Stimulated activated CD8-positive, alpha-beta memory T cell treated with anti-CD3 and anti-CD28 coated beads, Interleukin-7, amount 100 ng/mL, for 48 hours (primary cell): Measurements from ENCODE around the gene TAF1D.
"Not testable (repeated sequence)": the region's sequence is repeated elsewhere in the genome, so short reads cannot be mapped to it uniquely, and the experiment has no call there.

Source experiments
- DNase-seq, 2 donors: peaks; one replicate each; pipeline ENCODE4 v3.0.0-alpha.2; 2020; ENCODE audit warnings: low read depth in 1 of 2; ENCODE audit errors: extremely low read depth in 1 of 2

The TAF1D gene, protein sequence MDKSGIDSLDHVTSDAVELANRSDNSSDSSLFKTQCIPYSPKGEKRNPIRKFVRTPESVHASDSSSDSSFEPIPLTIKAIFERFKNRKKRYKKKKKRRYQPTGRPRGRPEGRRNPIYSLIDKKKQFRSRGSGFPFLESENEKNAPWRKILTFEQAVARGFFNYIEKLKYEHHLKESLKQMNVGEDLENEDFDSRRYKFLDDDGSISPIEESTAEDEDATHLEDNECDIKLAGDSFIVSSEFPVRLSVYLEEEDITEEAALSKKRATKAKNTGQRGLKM

DNA sequence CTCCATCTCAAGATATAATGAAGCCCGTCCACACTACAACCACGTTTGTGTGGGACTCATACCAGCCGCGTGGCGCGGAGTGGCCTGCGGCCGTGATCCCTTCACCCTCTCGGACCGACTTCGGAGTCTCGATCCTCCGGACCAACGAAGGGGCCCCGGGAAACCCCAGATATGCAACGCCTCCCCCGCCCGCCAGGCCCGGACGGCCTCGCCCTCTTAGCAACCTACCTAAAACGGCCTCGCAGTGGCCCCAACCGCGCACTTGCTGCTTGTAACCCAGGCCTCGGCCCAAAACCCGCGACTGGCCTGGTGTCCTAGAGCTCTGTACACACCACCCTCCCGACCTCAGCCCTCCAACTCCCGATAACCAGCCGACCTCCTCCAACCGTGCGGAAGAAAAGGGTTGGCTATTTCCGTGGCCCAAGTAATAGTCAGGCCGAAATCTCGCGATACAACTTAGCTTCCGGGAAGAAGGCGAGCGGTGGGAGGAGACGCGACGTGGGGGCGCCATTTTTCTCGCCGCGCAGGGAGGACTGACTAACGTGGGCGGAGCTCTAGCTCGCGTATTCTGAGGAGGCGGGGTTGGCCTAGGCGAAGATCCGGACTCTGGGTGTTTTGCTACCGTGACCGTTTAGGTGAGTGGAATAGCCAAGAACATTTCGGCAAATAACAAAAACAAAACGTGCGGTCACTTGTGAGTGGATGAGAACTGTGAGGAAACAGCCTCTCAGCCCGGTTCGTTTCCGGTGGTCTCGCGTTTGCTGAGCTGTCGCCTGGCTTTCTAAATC is at the start of gene TAF1D, which contains the start of gene C11orf54:
TSS of gene TAF1D (minus strand) at position 402 of the 788 bp plus-strand sequence. CDS start 2,191 bp downstream, outside the sequence.
TSS of gene C11orf54 (plus strand) at position 579 of the 788 bp plus-strand sequence. CDS start 5,722 bp downstream, outside the sequence.
- DNase-seq = peak; percentile 86 to 94

DNA sequence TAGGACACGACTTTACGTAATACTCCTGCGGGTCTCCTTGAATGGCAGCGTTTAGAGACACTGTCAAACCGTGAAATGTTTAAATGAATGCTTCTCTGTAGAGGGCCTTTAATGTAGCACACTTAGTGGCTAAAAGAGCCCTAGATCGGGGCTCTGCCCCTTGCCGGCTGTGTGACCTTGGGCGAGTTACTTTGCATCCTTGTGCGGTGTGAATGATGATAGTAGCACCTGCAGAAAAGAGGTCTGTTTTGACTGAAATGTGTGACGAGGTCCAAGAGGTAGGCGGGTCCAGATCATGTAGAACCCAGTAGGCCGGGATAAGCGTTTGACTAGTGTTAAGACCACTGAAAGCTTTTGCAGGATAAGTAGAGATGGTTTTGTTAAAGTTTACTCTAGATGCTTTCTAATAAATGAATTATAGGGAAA is 43.7 kb upstream of the TAF1D start:
- peak in 1 of 2 donors; percentile 6 for DNase-seq

DNA sequence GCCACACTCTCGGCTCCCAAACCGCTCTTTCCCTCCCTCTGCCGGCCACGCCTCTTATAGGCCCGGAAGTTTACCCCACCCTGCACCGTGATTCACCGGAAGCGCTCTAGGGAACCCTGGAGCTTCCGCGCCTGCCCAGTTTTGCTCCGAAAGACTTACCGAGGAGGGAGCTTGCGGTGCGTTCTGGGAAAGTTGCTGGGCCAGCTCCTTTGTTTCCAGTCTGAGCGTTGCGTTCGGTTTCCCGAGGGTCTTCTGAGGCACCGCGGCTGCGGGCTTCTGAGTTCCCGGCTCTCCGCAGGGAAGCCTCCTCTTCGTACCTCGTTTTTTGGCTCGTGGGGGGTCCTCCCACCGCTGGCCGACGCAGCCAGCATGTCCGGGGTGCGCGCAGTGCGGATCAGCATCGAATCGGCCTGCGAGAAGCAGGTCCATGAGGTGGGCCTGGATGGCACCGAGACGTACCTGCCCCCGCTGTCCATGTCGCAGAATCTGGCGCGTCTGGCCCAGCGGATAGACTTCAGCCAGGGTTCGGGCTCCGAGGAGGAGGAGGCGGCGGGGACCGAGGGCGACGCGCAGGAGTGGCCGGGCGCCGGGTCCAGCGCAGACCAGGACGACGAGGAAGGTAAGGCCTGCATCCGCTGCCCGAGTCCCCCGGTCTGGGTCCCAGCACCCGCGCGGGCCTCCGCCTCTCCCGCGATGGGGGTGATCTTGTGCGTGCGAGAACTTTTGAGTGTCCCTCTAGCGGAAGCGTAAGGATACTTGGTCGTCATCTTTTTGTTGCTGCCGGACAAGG is 43.0 kb upstream of the TAF1D start, which contains the start of gene MED17:
TSS of gene MED17 (plus strand) at position 138 of the 790 bp plus-strand sequence. CDS start at position 370, 232 bp downstream.
- DNase-seq = peak; percentile 73 to 87

DNA sequence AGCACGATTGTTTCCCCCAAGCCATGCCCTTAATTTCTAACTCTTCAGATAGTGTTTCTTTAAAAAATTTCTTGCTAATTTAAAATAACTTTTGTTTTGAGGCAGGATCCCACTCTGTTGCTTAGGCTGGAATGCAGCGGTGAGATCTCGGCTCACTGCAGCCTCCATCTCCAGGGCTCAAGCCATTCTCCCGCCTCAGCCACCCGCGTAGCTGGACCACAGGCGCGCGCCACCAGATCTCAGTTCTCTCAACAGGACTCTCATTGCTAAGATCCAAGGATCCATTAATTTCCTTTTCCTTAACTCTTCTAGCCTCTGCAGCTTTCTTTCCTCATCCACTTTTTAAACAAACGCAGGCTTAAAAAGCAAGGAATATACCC is 42.5 kb upstream of the TAF1D start:
- no peak for DNase-seq

DNA sequence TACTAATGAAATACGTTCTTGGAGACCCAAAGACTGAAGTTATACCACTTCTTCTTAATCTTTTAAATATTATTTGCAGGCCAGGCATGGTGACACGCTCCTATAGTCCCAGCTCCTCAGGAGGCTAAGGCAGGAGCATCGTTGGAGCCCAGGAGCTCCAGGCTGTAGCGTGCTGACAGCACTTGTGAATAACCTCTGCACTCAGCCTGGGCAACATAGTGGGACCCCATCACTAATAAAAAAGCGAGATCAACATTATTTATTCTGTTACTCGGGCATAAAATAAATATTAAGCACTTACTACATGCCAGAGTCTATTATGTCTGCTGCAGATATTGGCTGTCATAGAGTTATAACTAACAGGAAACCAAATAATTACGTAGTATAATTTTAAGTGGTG is 42.1 kb upstream of the TAF1D start:
- DNase-seq = no peak

DNA sequence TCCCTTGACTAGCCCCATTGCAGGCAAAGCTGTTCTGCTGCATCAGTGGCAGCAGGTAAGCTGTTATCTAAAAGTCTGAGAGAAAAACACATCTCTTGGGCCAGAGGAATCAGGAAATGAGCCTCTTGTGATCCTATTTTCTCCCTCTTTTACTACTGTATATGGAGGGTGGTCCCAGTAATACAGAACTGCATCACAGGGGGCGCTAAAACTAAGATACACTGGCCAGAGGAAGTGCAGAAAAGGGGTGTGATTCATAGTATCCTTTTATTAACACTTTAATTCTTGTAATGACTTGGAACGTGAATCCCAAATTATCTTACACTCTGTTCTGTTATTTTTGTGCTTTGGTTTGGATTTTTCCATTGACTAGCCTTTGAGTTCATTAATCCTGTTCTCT is 34.0 kb upstream of the TAF1D start:
- DNase-seq = peak in 1 of 2 donors; percentile 5

DNA sequence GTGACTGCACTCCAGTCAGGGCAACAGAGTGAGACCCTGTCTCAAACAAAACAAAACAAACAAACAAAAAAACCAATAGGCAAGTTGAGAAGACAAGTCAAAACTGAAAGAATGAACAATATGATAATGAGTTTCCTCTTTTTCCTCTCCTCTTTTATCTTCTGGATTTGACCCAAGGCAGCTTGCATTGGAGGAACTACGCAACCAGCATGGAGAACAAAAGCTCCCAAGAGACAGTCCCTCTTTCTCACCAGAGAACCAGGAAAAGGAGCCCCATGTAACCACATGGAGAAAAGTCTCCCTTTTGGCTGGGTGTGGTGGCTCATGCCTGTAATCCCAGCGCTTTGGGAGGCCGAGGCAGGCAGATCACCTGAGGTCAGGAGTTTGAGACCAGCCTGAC is 33.3 kb upstream of the TAF1D start:
- DNase-seq = not testable (repeated sequence)

DNA sequence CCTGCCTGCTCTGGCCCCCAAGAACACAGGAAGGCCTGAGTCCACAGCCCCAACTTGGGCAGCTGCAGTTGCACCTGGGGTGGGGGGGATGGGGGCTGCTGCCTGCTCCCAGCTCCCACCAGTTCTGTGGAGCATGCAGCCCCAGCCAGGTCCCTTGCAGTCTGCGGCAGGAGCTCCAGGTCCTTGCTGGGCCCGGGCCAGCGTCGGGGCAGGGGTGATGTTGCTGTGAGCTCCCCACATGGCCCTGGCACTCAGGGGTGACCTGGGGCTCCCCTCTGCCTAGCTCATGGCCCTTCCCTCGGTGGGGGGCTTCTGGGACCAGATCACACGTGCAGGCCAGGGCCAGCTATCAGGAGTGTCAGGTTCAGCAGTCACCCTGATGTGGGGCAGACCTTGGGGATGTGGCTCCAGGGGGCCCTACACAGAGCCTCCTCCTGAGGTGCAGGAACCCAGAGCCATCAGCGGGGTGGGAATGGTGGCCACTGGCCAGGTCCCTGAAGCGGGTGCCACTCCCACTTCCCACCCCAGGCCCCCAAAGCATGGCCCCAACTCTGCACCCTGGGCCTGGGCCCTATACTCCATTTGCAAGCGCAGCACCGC is 32.4 kb upstream of the TAF1D start:
- DNase-seq = no peak

DNA sequence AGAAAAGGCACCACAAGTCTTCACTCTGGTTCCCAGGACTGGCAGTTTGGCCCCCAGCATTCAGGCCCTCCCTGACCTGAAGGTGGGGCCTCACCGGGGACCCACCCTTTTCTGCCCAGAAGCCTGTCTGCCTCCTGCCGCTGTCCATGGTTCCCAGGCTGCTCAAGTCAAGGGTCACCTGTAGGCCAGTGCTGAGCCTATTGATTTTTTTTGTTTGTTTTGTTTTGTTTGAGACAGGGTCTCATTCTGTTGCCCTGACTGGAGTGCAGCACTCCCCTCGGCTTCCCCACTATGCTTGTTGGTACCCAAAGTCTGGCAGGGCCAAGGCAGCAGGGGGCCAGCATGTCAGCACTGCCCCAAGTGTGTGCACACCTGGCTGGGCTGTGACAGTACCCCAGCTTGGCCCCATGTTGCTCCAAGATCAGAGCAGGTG is 31.8 kb upstream of the TAF1D start:
- DNase-seq = no peak

DNA sequence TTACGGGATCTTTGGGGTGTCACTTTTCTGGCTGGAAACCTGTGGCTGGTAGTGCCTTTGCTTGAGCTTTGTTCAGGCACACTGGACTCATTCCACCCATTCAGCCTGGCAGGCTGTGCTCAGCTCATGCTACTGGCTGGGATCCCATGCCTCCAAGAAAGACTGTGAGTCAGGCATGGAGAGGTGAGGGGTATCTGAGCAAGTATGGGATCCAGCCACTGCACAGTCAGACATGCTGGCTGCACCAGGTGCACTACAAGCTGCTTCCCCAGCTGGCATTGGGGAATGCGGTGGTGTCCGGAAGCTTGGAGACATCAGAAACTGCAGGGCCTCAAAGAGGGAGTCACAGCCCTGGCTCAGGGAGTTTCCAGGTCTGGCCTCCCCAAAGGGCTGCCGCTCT is 30.8 kb upstream of the TAF1D start:
- DNase-seq = no peak

DNA sequence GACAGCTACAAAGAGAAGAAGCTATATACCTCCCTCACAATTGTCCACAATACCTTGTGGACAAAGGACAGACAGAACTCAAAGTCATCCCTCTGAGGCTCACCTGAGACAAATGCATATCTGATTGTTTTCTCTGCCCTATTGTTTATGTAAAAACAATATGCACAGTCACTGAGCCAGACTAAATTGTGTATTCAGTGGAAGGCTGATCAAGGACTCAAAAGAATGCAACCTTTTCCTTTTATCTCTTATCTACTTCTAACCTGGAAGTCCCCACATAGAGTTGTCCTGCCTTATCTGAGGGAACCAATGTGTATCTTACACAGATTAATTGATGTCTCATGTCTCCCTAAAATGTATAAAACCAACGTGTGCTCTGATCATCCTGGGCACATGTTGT is 28.9 kb upstream of the TAF1D start:
- no peak for DNase-seq

DNA sequence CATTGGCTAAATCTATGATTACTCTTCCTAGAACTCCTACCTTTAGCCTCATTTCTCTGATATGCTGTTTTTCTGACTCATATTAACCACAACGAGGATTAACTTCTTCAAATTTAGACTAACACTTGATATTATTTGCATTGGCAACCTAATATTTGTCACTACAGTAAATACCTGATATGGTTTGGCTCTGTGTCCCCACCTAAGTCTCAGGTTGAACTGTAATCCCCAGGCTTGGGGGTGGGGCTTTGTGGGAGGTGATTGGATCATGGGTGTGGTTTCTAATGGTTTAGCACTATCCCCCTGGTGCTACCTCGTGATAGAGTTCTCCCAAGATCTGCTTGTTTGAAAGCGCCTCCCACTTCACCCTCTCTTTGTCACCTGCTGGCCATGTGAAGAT is 25.7 kb upstream of the TAF1D start:
- DNase-seq = no peak

DNA sequence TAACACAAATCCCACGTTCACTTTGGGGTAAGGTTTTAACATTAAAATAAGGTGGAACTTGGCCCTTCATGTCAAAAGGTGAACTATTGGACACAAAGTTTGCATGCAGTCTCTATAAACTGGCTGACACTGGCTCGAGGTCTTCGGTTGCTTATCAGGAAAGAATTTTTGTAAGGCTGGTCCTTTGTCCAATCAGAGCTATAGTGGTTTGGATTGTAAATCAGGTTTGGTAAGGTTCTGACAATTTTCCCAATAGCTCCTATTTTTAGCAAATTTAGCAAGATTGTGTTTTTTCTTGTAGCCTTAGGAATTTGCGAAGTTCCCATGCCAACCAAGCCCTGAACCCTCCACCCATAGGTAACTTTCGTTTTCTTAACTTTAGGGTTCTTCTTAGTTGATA is 25.2 kb upstream of the TAF1D start:
- DNase-seq = no peak

DNA sequence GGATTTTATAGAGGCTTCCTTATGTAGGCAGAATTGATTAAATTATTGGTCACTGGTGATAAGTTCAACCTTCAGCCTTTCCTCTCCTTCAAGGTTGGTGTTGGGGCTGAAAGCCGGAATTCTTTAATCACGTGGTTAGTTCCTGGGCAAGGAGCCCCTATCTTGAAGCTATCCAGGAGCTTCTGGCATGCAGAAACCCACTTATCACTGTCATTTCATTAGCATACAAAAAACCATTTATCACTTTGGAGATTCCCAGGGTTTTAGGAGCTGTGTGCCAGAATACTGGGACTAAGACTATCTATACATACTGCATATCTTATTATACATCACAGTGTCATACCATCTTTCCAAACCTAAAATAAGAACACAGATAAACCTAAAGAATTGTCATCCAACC is 24.3 kb upstream of the TAF1D start:
- DNase-seq = no peak

DNA sequence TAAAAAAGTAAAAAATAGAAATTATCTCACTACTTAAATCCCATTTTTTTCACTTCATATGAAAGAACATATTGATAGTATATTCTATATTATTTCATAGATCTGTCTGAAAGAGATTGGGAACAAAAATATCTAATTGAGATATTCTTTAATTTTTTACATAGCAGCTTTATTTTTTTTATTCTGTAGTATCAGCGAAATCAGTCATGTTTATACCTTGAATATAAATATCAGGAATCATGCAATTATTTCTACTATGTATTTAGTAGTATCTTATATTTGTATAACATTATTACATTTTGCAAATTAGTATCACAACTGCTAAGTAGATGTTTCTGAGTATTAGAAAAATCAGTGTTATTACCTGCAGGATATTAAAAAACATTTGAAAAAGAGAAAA is 20.6 kb upstream of the TAF1D start:
- no peak for DNase-seq

DNA sequence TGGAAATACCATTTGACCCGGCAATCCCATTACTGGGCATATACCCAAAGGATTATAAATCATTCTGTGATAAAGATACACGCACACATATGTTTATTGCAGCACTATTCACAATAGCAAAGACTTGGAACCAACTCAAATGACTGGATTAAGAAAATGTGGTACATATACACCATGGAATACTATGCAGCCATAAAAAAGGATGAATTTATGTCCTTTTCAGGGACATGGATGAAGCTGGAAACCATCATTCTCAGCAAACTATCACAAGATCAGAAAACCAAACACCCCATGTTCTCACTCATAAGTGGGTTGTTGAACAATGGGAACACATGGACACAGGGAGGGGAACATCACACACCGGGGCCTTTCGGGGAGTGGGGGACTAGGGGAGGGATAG is 17.8 kb upstream of the TAF1D start:
- DNase-seq = not testable (repeated sequence)

DNA sequence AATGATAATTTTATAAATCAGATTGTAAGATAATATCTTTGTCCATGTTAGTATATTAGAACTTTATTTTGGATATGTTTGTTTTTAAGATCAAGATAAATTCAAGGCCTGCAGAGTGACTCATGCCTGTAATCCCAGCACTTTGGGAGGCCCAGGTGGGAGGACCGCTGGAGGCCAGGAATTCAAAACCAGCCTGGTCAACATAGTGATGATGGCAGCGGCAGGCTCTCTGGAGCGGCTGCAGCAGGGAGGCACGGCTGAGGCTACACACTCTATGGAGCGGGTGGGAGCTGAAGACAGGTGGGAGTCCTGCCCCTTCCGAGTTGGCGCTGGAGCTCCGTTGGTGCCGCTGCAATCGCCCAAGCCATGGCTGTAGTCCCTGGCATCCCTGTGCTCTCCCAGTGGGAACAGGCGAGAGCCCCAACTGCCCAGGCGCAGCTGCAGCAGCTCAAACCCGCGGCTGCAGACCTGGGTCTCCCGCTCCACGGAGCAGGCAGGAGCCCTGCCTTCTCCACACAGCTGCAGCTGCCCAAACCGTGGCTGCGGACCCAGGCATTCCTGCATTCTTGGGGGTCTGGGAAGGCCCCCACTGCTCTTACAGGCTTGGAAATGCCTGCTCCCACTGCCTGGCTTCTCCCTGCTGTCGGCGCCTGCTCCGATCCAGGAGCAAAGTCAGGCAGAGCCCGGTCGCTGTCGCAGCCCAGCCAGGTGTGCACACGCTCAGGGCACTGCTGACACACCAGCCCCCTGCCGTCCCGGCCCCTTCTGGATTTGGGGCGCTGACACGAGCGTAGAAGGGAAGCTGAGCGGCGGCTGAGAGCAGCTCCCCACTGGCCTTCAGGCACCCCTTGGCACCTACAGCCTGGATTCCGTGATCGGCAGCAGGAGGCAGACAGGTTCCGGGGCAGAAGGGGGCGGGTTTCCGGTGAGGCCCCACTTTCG is 16.9 kb upstream of the TAF1D start:
- DNase-seq = no peak

DNA sequence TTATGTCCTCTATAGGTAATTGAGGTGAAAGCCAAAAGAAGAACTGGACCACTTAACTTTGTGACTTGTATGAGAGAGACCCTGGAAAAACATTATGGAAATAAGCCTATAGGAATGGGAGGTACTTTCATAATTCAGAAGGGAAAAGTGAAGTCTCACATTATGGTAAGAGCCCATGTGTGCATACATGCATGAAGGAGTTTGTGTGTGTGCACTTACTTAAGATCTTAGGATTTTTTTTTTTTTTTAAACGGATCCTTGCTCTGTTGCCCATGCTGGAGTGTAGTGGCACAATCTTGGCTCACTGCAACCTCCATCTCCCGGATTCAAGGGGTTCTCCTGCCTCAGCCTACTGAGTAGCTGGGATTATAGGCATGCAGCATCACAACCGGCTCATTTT is 16.0 kb upstream of the TAF1D start:
- DNase-seq = no peak

DNA sequence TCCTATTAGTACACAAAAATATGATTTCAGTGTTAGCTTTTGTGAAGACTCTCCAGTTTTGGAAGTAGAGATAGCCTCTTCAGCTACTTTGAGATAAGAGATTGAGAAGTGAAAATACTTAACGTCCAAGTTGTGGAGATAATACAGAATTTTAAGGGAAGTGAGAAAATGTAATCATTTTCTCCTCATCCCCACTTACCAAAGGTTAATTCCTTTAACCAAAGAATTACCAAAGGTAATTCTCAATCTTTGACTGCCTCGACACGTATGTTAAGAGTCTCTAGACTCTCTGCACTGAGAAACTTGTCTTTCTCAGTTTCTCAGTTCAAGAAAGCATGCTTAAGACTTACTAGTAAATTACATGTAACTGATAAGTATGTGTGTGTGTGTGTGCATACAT is 15.5 kb upstream of the TAF1D start:
- no peak for DNase-seq

DNA sequence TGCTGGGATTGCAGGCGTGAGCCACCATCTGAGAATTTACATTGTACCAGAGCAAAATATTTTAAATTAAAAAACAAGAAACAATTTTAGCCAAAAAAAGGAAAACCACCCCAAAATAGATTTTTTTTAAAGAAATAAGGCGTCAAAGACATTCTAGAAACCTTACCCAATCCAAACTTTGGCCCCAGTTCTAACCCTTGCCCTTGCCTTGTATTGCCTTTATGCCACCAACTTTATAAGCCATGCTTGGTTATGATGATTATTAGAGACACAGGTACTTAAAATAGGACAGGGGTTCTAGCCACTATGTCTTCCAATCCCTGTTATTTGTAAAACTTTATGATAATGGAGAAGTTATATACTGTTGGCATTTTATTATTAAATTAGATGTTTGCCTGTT is 11.9 kb upstream of the TAF1D start:
- no peak for DNase-seq
